KOPT-K1 (cell line): ENCODE results near the gene MICU1.
"Not testable (repeated sequence)": the region's sequence is repeated elsewhere in the genome, so short reads cannot be mapped to it uniquely, and the experiment has no call there.

Source experiments
- H3K27ac ChIP-seq: fragments of 200-600 bp; sonication (generic); 2 replicates; pipeline ENCODE4 v1.5.1; 2016; ENCODE audit warnings: antibody characterized with exemption, mild to moderate bottlenecking, low read depth, low read length; ENCODE audit not compliant: poor library complexity, severe bottlenecking
- H3K36me3 ChIP-seq: fragments of 200-600 bp; sonication (generic); 2 replicates; pipeline ENCODE4 v1.5.1; 2017; ENCODE audit warnings: antibody characterized with exemption, mild to moderate bottlenecking, low read length, moderate library complexity; ENCODE audit not compliant: insufficient read depth
- H3K9me3 ChIP-seq: fragments of 200-600 bp; sonication (generic); 2 replicates; pipeline ENCODE4 v1.5.1; 2017; ENCODE audit warnings: antibody characterized with exemption, low read length, mild to moderate bottlenecking; ENCODE audit not compliant: insufficient read depth, poor library complexity, severe bottlenecking

The MICU1 gene

GRCh38 chr10:72557362-72557761, 68.5 kb downstream of the MICU1 start:
- peaks cover 22% of the 10 kb centered on the region; the same call in 1 of the 2 replicates for H3K36me3 ChIP-seq
- peaks cover 6% of the 10 kb centered on the region for H3K9me3 ChIP-seq
- no peak overlapping the region for H3K27ac ChIP-seq

GRCh38 chr10:72552857-72553256, 73.0 kb downstream of the MICU1 start:
- no peak overlapping the region for H3K27ac ChIP-seq
- peaks cover 27% of the 10 kb centered on the region for H3K36me3 ChIP-seq
- H3K9me3 ChIP-seq: no peaks in the 10 kb centered on the region

DNA sequence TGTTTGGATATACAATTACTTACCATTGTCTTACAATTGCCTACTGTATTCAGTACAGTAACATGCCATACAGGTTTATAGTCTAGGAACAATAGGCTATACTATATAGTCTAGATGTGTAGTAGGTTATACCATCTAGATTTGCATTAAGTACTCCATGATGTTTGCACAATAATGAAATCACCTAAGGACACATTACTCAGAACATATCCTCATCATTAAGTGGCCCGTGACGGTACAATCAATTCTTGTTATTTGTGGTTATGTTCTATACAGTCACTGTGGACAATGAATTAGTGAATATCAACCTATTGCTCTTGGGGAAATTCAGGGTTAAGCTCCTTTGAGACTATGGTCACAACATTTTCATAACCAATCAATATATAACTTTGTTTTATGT, 75.6 kb downstream of the MICU1 start:
- Histone ChIP-seq H3K27ac (no peak overlapping the region), H3K36me3 (peaks cover 28% of the 10 kb centered on the region), H3K9me3 (no peaks in the 10 kb centered on the region)

GRCh38 chr10:72545546-72545945, 80.3 kb downstream of the MICU1 start:
- Histone ChIP-seq H3K9me3 (peaks cover 26% of the 10 kb centered on the region), H3K36me3 (peaks cover 47% of the 10 kb centered on the region), H3K27ac (no peak overlapping the region)

- Histone ChIP-seq H3K9me3 (peaks cover 28% of the 10 kb centered on the region), H3K36me3 (peaks cover 30% of the 10 kb centered on the region)
- not testable (repeated sequence) for H3K27ac ChIP-seq
These were observed 82.0 kb downstream of the MICU1 start for GRCh38 chr10:72543855-72544254.

DNA sequence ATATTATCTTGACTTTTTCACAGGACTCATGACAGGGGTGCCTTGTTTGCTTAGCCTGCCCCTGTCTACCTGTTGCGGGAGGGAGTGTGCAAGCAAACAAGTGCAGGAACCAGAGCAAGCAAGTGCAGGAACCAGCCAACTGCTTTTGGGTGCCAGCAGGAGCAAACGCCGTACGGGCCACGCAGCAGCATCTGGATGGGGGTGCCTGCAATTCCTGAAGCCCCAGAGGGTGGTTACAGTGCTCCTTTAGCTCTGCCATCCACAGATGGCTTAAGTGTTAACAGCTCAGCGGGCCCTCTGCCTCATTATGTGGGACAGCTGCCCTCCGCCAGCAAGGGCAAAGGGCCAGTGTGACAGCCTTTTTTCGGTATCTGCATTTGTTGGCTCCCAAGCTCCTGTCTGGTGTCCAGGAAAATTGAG, 83.5 kb downstream of the MICU1 start:
- Histone ChIP-seq H3K9me3 (peaks cover 28% of the 10 kb centered on the region), H3K36me3 (peaks cover 25% of the 10 kb centered on the region; the same call in 1 of the 2 replicates)

GRCh38 chr10:72541337-72541736, 84.5 kb downstream of the MICU1 start:
- H3K27ac ChIP-seq: no peak overlapping the region
- peaks cover 28% of the 10 kb centered on the region for H3K9me3 ChIP-seq
- peaks cover 25% of the 10 kb centered on the region; the same call in 1 of the 2 replicates for H3K36me3 ChIP-seq

More for the DNA sequence above, 83.5 kb downstream of the MICU1 start:
- H3K27ac ChIP-seq: no peak overlapping the region

DNA sequence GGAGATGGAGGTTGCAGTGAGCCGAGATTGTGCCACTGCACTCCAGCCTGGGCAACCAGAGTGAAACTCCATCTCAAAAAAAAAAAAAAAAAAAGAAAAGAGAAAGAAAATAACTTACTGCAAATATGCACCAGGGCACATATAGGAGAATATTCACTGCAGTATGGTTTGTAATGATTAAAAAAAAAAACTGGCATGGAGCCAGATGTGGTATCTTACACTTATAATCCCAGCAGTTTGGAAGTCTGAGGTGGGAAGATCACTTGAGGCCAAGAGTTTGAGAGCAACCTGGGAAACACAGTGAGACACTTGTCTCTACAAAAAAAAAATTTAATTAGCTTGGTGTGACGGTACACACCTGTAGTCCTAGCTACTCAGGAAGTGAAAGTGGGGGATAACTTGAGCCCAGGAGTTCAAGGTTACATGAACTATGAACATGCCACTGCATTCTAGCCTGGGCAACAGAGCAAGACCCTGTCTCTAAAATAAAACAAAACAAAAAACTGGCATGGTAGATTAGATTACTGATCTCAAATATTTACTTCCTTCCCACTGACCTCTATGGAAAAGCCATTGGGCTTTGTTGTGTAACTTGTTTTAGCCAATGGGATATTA, 85.6 kb downstream of the MICU1 start:
- Histone ChIP-seq H3K27ac (no peak overlapping the region), H3K36me3 (peaks cover 25% of the 10 kb centered on the region; the same call in 1 of the 2 replicates), H3K9me3 (peaks cover 28% of the 10 kb centered on the region)

DNA sequence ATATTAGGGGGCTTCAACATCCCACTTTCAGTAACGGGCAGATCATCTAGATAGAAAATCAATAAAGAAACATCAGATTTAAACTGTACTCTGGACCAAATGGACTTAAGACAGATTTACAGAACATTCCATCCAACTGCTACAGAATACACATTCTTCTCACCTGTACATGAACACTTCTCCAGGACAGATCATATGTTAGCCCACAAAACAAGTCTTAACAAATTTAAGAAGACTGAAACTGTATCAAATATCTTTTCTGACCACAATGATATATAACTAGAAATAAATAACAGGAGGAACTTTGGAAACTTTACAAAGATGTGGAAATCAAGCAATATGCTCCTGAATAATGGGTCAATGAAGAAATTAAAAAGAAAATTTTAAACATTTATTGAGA, 86.7 kb downstream of the MICU1 start:
- Histone ChIP-seq H3K36me3 (peaks cover 25% of the 10 kb centered on the region; the same call in 1 of the 2 replicates), H3K9me3 (peaks cover 28% of the 10 kb centered on the region), H3K27ac (no peak overlapping the region)

DNA sequence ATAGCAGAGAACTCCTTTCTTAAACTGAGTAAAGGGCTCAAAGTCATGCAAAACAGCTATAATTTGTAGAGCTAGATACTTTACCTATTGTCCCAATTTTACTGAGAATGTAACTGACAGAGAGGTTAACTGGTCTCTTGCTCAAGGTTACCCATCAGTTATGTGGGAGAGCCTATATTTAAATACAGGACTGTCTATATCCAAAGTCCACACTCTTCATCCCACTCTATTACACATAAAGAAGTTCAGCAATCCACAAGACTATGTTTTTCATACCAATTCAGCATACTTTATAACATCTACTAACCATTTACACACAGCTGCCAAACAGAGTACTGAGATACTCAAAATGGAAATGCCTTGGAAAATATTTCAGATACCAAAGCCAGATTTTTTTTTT, 100.2 kb downstream of the MICU1 start:
- no peak overlapping the region for H3K27ac ChIP-seq
- no peaks in the 10 kb centered on the region for H3K9me3 ChIP-seq
- H3K36me3 ChIP-seq: no peaks in the 10 kb centered on the region

GRCh38 chr10:72525277-72525676, 100.6 kb downstream of the MICU1 start:
- Histone ChIP-seq H3K36me3 (no peaks in the 10 kb centered on the region), H3K9me3 (no peaks in the 10 kb centered on the region), H3K27ac (no peak overlapping the region)

GRCh38 chr10:72524489-72524888, 101.4 kb downstream of the MICU1 start:
- Histone ChIP-seq H3K27ac (no peak overlapping the region), H3K9me3 (no peaks in the 10 kb centered on the region), H3K36me3 (no peaks in the 10 kb centered on the region)

GRCh38 chr10:72523932-72524396, 101.9 kb downstream of the MICU1 start:
- H3K9me3 ChIP-seq: no peaks in the 10 kb centered on the region
- H3K36me3 ChIP-seq: no peaks in the 10 kb centered on the region
- H3K27ac ChIP-seq: no peak overlapping the region

GRCh38 chr10:72523062-72523461, 102.8 kb downstream of the MICU1 start:
- Histone ChIP-seq H3K36me3 (no peaks in the 10 kb centered on the region), H3K27ac (no peak overlapping the region), H3K9me3 (no peaks in the 10 kb centered on the region)

DNA sequence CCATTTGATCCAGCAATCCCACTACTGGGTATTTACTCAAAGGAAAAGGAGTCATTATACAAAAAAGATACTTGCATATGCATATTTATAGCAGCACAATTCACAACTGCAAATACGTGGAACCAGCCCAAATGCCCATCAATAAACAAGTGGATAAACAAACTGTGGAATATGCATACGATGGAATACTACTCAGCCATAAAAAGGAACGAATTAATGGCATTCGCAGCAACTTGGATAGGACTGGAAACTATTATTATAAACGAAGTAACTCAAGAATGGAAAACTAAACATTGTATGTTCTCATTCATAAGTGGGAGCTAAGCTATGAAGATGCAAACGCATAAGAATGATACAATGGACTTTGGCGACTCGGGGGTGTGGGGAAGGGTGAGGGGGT, 108.6 kb downstream of the MICU1 start:
- no peak overlapping the region for H3K27ac ChIP-seq
- H3K36me3 ChIP-seq: no peaks in the 10 kb centered on the region
- peaks cover 10% of the 10 kb centered on the region for H3K9me3 ChIP-seq

DNA sequence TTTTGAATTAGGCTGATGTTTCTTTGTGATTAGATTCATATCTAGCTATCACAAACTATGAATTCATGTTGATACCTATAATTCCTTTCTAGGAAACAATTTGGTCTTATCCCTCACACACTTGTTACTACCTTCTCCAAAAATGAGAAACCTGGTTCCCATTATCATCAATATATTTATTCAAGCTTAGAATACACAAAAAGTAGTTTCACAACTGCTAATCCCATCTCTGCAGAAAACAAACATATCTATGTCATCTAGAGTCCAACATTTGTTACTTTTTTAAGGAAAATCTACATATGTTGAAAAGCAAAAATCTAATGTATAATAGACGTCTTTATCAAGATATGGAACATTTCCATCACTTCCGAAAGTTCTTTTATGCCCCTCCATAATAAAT, 110.4 kb downstream of the MICU1 start:
- Histone ChIP-seq H3K27ac (no peak overlapping the region), H3K9me3 (peaks cover 10% of the 10 kb centered on the region), H3K36me3 (no peaks in the 10 kb centered on the region)
